Activated naive CD8-positive, alpha-beta T cell treated with anti-CD3 and anti-CD28 coated beads, Interleukin-2, amount 10 ng/mL, durations not matched to agents 7 days and 5 days (primary cell): ENCODE data around the gene WFDC5. TPM values are rescaled to one million over a fixed set of nuclear protein-coding genes. Genes with fewer than 3 reads are reported as not detected.
"Not testable (repeated sequence)": the region's sequence is repeated elsewhere in the genome, so short reads cannot be mapped to it uniquely, and the experiment has no call there.

Experiments used
- ATAC-seq: fragments of 150-1000 bp; cut with Tn5 transposase; one replicate; pipeline ENCODE4 v1.10.0; 2021; ENCODE audit warnings: low read depth, moderate library complexity
- POLR2A ChIA-PET: fragments of 350-600 bp; sonication (Branson Sonifier 250); formaldehyde crosslinking; loops from one replicate; lab custom pipeline; 2021; ENCODE audit warnings: antibody characterized with exemption; lab: Charles Lee
- DNase-seq: peaks from one replicate; pipeline ENCODE4 v3.0.0; 2021
- H3K27ac Mint-ChIP-seq: one replicate; pipeline ENCODE4 v1.8.0; 2022; ENCODE audit warnings: mild to moderate bottlenecking, mixed read lengths
- H3K27me3 Mint-ChIP-seq: one replicate; pipeline ENCODE4 v1.8.0; 2022; ENCODE audit warnings: mild to moderate bottlenecking, moderate library complexity, mixed read lengths
- H3K36me3 Mint-ChIP-seq: one replicate; pipeline ENCODE4 v1.8.0; 2021; ENCODE audit warnings: mild to moderate bottlenecking, mixed read lengths
- H3K4me1 Mint-ChIP-seq: one replicate; pipeline ENCODE4 v1.8.0; 2021; ENCODE audit warnings: mixed read lengths
- H3K4me3 Mint-ChIP-seq: one replicate; pipeline ENCODE4 v1.8.0; 2022; ENCODE audit warnings: mild to moderate bottlenecking, moderate library complexity, mixed read lengths
- H3K9me3 Mint-ChIP-seq: one replicate; pipeline ENCODE4 v1.8.0; 2021; ENCODE audit warnings: mixed read lengths
- total RNA-seq, 2 experiments: library from RNA; stranded (reverse); gene quantifications; one replicate each; pipeline ENCODE4 v1.2.3, GENCODE V29; 2021

The WFDC5 gene
- total RNA-seq = not detected

DNA sequence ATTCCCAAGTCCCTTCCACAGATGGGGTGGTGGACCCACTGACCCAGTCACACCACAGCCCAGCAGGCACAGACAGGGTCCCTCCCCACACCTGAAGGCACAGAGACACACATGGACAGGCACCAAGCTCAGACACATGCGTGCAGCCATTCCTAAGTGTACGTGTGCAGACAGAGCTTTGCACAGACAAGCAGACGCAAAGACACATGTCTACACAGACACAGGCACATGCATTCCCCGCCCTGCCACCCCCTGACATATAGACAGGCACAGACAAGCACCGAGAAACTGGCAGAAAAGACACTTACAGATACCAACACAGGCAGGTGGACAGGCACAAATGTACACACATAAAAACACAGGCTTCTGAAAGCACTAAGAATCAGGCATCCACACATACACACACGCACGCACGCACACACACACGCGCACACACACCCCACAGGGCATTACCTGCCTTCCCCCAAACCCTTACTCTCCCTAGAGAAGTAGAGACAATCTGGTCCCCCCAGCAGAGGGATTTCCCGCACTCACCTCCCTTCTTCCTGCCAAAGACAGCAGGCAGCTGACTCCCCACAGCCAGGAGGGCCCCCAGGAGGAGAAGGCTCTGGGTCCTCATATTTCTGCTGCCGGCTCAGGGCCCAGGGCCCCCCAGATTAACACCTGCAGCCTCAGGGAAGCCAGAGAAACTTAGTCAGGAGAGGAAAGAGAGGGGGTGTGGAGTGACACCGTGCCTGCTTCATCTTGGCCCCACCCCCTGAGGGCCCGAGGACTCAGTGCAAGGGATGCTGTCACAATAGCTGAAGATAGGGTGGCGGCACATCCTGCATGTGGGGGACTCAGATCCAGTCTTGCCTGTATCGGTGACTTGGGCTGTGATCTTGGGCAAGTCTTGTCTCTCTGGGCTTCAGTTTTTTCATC, at the start of gene WFDC5:
WFDC5 (minus strand) TSS at position 710 of the 921 bp plus-strand sequence; CDS start at position 619, 91 bp downstream.
- Mint-ChIP-seq H3K4me3 (no peak within 1 kb of the TSS), H3K36me3 (no peaks in the 10 kb centered on the region), H3K4me1 (peaks cover 2% of the 10 kb centered on the region), H3K9me3 (no peaks in the 10 kb centered on the region), H3K27me3 (peaks cover 30% of the 10 kb centered on the region), H3K27ac (no peak within 1 kb of the TSS)
- DNase-seq (no peak), ATAC-seq (peak; percentile 74)
- POLR2A ChIA-PET = no interaction called here

DNA sequence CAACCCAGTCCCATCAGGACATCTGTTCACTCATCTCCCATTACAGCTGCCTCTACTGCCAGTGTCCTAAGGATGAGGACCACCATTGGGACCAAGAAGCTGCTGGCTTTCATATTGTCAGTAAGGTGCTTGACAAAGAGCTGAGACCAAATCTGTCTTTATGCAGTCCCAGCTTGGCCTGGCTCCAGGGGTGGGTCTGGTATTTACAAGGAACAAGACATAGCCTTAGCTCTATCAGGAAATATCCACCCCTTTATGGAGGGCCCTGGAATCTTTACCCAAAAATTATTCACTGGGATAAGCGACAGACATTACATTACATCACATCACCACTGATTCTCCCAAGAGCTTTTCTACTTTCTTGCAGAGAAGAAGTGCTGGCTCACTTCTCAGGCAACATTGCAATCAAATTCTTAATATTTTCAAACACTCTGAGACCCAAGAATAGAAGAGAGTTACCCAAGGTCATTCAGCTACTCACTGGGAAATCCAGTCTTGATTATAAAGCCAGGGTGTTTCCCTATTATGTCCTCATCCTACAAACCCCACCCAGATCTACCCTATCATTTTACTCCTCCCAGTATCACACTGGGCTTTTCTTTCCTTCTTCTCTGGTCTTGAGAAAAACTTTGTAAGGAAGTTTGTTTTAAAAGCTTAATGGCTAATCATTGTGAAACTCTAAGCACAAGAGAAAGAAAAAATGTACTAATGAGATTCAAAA, 48.3 kb upstream of the WFDC5 start:
- Mint-ChIP-seq H3K27me3 (peaks cover 44% of the 10 kb centered on the region), H3K4me3 (no peak overlapping the region), H3K27ac (no peak overlapping the region), H3K36me3 (no peaks in the 10 kb centered on the region), H3K4me1 (no peaks in the 10 kb centered on the region), H3K9me3 (peaks cover 14% of the 10 kb centered on the region)
- ATAC-seq = no peak
- POLR2A ChIA-PET = no interaction called here
- no peak for DNase-seq

DNA sequence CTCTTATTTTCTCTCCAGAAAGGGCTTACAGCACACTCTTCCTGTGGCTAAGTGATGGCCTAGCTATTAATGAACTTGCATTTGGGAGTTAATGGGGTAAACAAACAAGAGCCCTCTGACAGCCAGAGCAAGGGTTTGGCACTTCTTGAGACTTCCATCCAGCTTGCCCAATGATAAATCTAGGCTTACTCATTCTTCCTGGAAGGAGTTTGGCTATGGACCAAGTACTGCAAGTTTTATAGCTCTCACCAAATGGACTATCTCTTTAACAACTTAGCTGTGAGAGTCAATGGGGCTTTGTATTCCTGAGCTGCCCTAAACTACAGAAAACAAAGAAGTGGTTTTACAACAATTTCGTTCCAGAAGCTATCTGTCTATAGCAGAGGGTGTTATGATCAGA, 43.0 kb upstream of the WFDC5 start:
- H3K27ac Mint-ChIP-seq = no peak overlapping the region
- no peak overlapping the region for H3K4me3 Mint-ChIP-seq
- DNase-seq (no peak), ATAC-seq (no peak)
- H3K9me3 Mint-ChIP-seq = peaks cover 4% of the 10 kb centered on the region
- H3K4me1 Mint-ChIP-seq = no peaks in the 10 kb centered on the region
- POLR2A ChIA-PET = no interaction called here
- peaks cover 25% of the 10 kb centered on the region for H3K27me3 Mint-ChIP-seq
- H3K36me3 Mint-ChIP-seq = no peaks in the 10 kb centered on the region

DNA sequence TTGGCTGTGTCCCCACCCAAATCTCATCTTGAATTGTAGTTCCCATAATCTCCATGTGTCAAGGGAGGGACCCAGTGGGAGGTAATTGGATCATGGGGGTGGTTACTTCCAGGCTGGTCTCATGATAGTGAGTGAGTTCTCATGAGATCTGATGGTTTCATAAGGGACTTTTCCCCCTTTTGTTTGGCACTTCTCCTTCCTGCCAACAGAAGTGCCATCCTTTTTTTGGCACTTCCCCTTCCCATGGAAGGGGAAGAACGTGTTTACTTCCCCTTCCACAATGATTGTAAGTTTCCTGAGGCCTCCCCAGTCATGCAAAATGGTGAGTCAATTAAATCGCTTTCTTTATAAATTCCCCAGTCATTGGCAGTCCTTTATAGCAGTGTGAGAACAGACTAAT, 41.7 kb upstream of the WFDC5 start:
- no peaks in the 10 kb centered on the region for H3K36me3 Mint-ChIP-seq
- no peak overlapping the region for H3K4me3 Mint-ChIP-seq
- H3K4me1 Mint-ChIP-seq = no peaks in the 10 kb centered on the region
- ATAC-seq (no peak), DNase-seq (no peak)
- peaks cover 26% of the 10 kb centered on the region for H3K27me3 Mint-ChIP-seq
- peaks cover 3% of the 10 kb centered on the region for H3K9me3 Mint-ChIP-seq
- POLR2A ChIA-PET = no interaction called here
- no peak overlapping the region for H3K27ac Mint-ChIP-seq

GRCh38 chr20:45154794-45155193, 39.8 kb upstream of the WFDC5 start:
- H3K9me3 Mint-ChIP-seq, DNase-seq, POLR2A ChIA-PET, H3K4me1 Mint-ChIP-seq, H3K4me3 Mint-ChIP-seq, H3K36me3 Mint-ChIP-seq, ATAC-seq, H3K27ac Mint-ChIP-seq: not testable (repeated sequence)
- peaks cover 28% of the 10 kb centered on the region for H3K27me3 Mint-ChIP-seq

DNA sequence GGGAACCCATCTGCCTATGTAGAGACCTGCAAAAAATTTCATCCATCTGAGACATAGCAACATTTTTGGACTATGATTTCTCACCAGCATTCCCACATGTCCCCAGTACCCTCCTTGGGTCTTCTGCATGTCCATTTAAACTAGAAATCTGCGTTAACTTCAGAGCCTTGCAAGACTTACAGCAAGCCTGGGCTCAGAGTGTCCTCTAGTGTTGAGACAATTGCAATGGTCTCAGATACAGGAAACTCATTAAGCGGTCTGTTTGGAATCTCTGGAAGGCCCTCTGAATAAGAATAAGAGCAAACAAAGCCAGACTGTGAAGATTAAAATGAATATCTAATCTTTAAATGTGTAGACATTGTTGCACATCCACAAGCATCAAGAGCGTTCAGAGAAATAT, 39.2 kb upstream of the WFDC5 start:
- Mint-ChIP-seq H3K4me3 (no peak overlapping the region), H3K27ac (no peak overlapping the region), H3K27me3 (peaks cover 26% of the 10 kb centered on the region), H3K9me3 (peaks cover 3% of the 10 kb centered on the region), H3K36me3 (no peaks in the 10 kb centered on the region), H3K4me1 (peaks cover 2% of the 10 kb centered on the region)
- no peak for ATAC-seq
- no peak for DNase-seq
- POLR2A ChIA-PET = no interaction called here

DNA sequence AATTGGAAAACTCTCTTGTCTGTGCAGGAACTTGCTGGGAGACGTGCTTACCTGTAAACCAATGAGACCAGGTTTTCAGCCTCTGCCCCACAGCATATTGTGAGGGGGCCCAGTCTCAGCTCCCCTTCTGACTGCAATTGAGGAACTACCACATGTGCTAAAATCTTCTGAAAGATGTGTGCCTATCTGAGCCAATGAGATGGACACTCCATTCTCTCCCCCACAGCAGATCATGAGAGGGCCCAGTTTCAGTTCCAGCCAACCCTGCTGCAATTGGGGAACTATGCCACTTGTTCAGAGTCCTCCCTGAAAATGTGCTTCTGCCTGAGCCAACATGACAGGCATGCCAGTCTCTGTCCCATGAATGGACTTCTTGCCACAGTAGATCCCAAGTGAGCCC, 38.8 kb upstream of the WFDC5 start:
- ATAC-seq (no peak), DNase-seq (no peak)
- no peaks in the 10 kb centered on the region for H3K9me3 Mint-ChIP-seq
- no peak overlapping the region for H3K4me3 Mint-ChIP-seq
- no peaks in the 10 kb centered on the region for H3K36me3 Mint-ChIP-seq
- peaks cover 25% of the 10 kb centered on the region for H3K27me3 Mint-ChIP-seq
- POLR2A ChIA-PET = no interaction called here
- H3K4me1 Mint-ChIP-seq = peaks cover 2% of the 10 kb centered on the region
- H3K27ac Mint-ChIP-seq = no peak overlapping the region

GRCh38 chr20:45153147-45153546, 38.2 kb upstream of the WFDC5 start:
- Mint-ChIP-seq H3K27ac (no peak overlapping the region), H3K4me1 (peaks cover 2% of the 10 kb centered on the region), H3K9me3 (no peaks in the 10 kb centered on the region), H3K4me3 (no peak overlapping the region), H3K36me3 (no peaks in the 10 kb centered on the region), H3K27me3 (peaks cover 23% of the 10 kb centered on the region)
- DNase-seq (no peak), ATAC-seq (no peak)
- POLR2A ChIA-PET = no interaction called here

DNA sequence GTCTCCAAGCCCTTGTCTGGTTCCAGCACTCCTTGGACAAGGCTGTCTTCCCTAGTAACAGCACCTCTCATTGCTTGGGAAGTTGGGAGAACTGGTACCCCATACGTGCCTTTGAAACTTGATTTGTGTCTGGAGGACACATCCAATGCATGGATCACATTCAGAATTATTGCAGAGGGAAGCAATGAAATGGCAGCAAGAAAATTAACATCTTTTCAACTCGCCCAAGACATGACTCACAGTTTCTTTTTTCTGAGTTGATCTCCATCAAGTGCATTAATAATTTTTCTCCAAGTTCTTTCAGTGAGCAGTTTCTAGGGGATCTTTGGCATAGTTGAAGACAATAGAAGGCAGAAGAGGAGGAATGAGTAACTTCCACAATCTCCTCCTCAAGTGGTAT, 37.4 kb upstream of the WFDC5 start:
- no peak for ATAC-seq
- H3K4me3 Mint-ChIP-seq = no peak overlapping the region
- no peak overlapping the region for H3K27ac Mint-ChIP-seq
- H3K4me1 Mint-ChIP-seq = peaks cover 2% of the 10 kb centered on the region
- H3K36me3 Mint-ChIP-seq = no peaks in the 10 kb centered on the region
- POLR2A ChIA-PET = no interaction called here
- H3K27me3 Mint-ChIP-seq = peaks cover 29% of the 10 kb centered on the region
- no peak for DNase-seq
- H3K9me3 Mint-ChIP-seq = no peaks in the 10 kb centered on the region

DNA sequence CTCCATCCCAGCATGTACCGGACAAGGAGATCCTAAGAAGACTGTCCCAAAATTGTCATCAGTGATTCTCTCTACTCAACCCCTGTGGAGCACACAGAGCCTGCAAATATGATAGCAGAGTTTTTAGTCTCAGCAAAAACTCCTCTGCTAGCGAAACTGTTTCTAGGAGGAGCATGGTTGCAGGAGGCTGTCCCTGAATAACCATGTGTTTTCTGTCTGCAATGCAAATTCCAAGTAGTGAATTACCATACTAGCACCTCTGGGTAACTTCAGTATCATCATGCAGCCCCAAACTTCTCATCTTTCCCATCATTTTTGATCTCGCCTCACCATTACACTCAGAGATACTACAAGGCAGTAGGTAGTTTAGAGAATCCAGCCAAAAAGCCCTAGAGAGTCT, 34.1 kb upstream of the WFDC5 start:
- Mint-ChIP-seq H3K27me3 (peaks cover 42% of the 10 kb centered on the region), H3K4me3 (no peak overlapping the region), H3K36me3 (no peaks in the 10 kb centered on the region), H3K9me3 (no peaks in the 10 kb centered on the region), H3K27ac (no peak overlapping the region), H3K4me1 (peaks cover 2% of the 10 kb centered on the region)
- no peak for ATAC-seq
- POLR2A ChIA-PET = no interaction called here
- DNase-seq = no peak

DNA sequence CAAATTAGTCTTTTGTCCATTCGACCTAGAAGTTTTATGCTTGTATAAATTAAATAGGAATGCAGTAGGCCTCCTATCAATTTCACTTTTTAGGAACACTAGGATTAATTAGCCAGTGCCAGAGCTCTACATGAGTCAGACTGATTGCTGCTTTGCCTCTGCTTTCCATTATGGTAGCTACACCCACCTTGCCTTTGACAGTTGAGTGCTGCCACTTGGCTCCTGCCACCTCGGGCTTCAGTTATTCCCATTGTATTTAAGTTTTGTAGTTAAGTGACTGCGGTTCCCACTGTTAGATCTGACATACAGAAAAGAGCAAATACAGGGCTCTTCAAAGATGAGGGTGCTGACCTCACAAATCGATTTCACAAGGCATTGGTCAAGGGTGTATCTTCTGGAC, 25.9 kb upstream of the WFDC5 start:
- DNase-seq = no peak
- ATAC-seq = no peak
- Mint-ChIP-seq H3K4me3 (no peak overlapping the region), H3K27me3 (peaks cover 21% of the 10 kb centered on the region), H3K4me1 (no peaks in the 10 kb centered on the region), H3K9me3 (no peaks in the 10 kb centered on the region), H3K36me3 (no peaks in the 10 kb centered on the region), H3K27ac (no peak overlapping the region)
- POLR2A ChIA-PET = no interaction called here

DNA sequence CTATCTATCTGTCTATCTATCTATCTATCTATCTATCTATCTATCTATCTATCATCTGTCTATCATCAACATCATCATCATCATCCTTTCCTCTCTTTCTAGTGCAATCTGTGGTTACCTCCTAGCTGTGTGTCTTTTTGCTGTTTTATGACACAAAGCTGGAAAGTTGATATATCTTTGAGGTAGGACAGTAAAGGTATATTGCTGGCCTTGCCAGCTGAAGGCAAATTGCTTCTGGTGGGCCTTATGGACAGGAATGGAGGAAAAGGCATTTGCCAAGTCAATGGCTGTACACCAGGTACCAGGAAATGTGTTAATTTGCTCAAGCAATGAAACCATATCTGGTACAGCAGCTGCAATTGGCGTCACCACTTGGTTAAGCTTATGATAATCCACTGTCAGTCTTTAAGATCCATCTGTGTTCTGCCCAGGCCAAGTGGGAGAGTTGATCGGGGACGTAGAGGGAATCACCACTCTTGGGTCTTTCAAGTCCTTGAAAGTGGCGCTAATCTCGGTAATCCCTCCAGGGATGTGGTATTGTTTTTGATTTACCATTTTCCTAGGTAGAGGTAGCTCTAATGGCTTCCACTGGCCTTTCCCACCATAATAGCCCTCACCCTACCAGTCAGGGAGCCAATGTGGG, 24.9 kb upstream of the WFDC5 start:
- H3K4me1 Mint-ChIP-seq, ATAC-seq, DNase-seq, H3K27ac Mint-ChIP-seq, H3K9me3 Mint-ChIP-seq, POLR2A ChIA-PET, H3K36me3 Mint-ChIP-seq, H3K4me3 Mint-ChIP-seq: not testable (repeated sequence)
- peaks cover 11% of the 10 kb centered on the region for H3K27me3 Mint-ChIP-seq

GRCh38 chr20:45138561-45139300, 23.8 kb upstream of the WFDC5 start:
- DNase-seq = peak; percentile 75
- Mint-ChIP-seq H3K36me3 (no peaks in the 10 kb centered on the region), H3K27ac (no peak overlapping the region), H3K4me3 (no peak overlapping the region), H3K4me1 (no peaks in the 10 kb centered on the region), H3K27me3 (peaks cover 9% of the 10 kb centered on the region), H3K9me3 (no peaks in the 10 kb centered on the region)
- peak; percentile 54 for ATAC-seq
- POLR2A ChIA-PET = no interaction called here
